ENCODE measurements around the gene SLC22A5.

The SLC22A5 gene

GRCh38 chr5:132365213-132365612 lies 4.3 kb upstream of the SLC22A5 start:
- DNase-seq (ENCODE audit: low read depth in 2 of 2) = no peak

- no peak for DNase-seq (ENCODE audit: low read depth in 2 of 2)
Observed at GRCh38 chr5:132368186-132368585, 1.3 kb upstream of the SLC22A5 start.

GRCh38 chr5:132369007-132369473 lies 470 bp upstream of the SLC22A5 start:
- DNase-seq (ENCODE audit: low read depth in 2 of 2) = no peak

- no peak for DNase-seq (ENCODE audit: low read depth in 2 of 2)
Observed at GRCh38 chr5:132370181-132370970, 866 bp downstream of the SLC22A5 start.

- DNase-seq (ENCODE audit: low read depth in 2 of 2) = no peak
Observed at GRCh38 chr5:132370971-132371602, 1.6 kb downstream of the SLC22A5 start.

GRCh38 chr5:132371603-132371994 lies 2.1 kb downstream of the SLC22A5 start:
- no peak for DNase-seq (ENCODE audit: low read depth in 2 of 2)

- DNase-seq (ENCODE audit: low read depth in 2 of 2) = no peak
Observed at GRCh38 chr5:132372127-132372526, 2.6 kb downstream of the SLC22A5 start.

GRCh38 chr5:132372542-132372941 lies 3.0 kb downstream of the SLC22A5 start:
- DNase-seq (ENCODE audit: low read depth in 2 of 2) = no peak

- no peak for DNase-seq (ENCODE audit: low read depth in 2 of 2)
Observed at GRCh38 chr5:132375957-132376356, 6.4 kb downstream of the SLC22A5 start.

GRCh38 chr5:132376694-132377641 lies 7.5 kb downstream of the SLC22A5 start:
- DNase-seq (ENCODE audit: low read depth in 2 of 2) = no peak

- no peak for DNase-seq (ENCODE audit: low read depth in 2 of 2)
Observed at GRCh38 chr5:132377738-132378137, 8.2 kb downstream of the SLC22A5 start.

- DNase-seq (ENCODE audit: low read depth in 2 of 2) = no peak
Observed at GRCh38 chr5:132378580-132378979, 9.1 kb downstream of the SLC22A5 start.

GRCh38 chr5:132380047-132380446 lies 10.5 kb downstream of the SLC22A5 start:
- no peak for DNase-seq (ENCODE audit: low read depth in 2 of 2)

GRCh38 chr5:132380741-132381140 lies 11.2 kb downstream of the SLC22A5 start:
- DNase-seq (ENCODE audit: low read depth in 2 of 2) = no peak

- DNase-seq (ENCODE audit: low read depth in 2 of 2) = no peak
Observed at GRCh38 chr5:132381614-132382013, 12.1 kb downstream of the SLC22A5 start.

GRCh38 chr5:132383261-132383660 lies 13.8 kb downstream of the SLC22A5 start:
- no peak for DNase-seq (ENCODE audit: low read depth in 2 of 2)

- DNase-seq (ENCODE audit: low read depth in 2 of 2) = no peak
Observed at GRCh38 chr5:132383984-132384383, 14.5 kb downstream of the SLC22A5 start.

- no peak for DNase-seq (ENCODE audit: low read depth in 2 of 2)
Observed at GRCh38 chr5:132384506-132385050, 15.1 kb downstream of the SLC22A5 start.

GRCh38 chr5:132385326-132386105 lies 16.0 kb downstream of the SLC22A5 start:
- DNase-seq (ENCODE audit: low read depth in 2 of 2) = peak in 1 of 2 donors; percentile 32

- peak; percentile 46 to 49 for DNase-seq (ENCODE audit: low read depth in 2 of 2)
Observed at GRCh38 chr5:132386644-132387286, 17.3 kb downstream of the SLC22A5 start.
